Glutamatergic neuron (in vitro differentiated cells): ENCODE data around the gene NAA15. TPM values are rescaled to one million over a fixed set of nuclear protein-coding genes. Genes with fewer than 3 reads are reported as not detected.

ENCODE experiments used
- DNase-seq: peaks from one replicate; pipeline ENCODE4 v3.0.0; 2022
- H3K27ac Mint-ChIP-seq: one replicate; pipeline ENCODE4 v1.8.0; 2020; ENCODE audit warnings: mild to moderate bottlenecking, mixed read lengths, inconsistent platforms; ENCODE audit not compliant: unreplicated experiment
- H3K27me3 Mint-ChIP-seq: one replicate; pipeline ENCODE4 v1.8.0; 2020; ENCODE audit warnings: mild to moderate bottlenecking, moderate library complexity, mixed read lengths, inconsistent platforms; ENCODE audit not compliant: unreplicated experiment
- H3K36me3 Mint-ChIP-seq: one replicate; pipeline ENCODE4 v1.8.0; 2020; ENCODE audit warnings: mild to moderate bottlenecking, mixed read lengths, inconsistent platforms; ENCODE audit not compliant: unreplicated experiment
- H3K4me1 Mint-ChIP-seq: one replicate; pipeline ENCODE4 v1.8.0; 2020; ENCODE audit warnings: mild to moderate bottlenecking, low read depth, mixed read lengths, inconsistent platforms; ENCODE audit not compliant: unreplicated experiment
- H3K4me3 Mint-ChIP-seq: one replicate; pipeline ENCODE4 v1.8.0; 2020; ENCODE audit warnings: mild to moderate bottlenecking, mixed read lengths, inconsistent platforms; ENCODE audit not compliant: unreplicated experiment
- H3K9me3 Mint-ChIP-seq: one replicate; pipeline ENCODE4 v1.8.0; 2020; ENCODE audit warnings: mild to moderate bottlenecking, moderate library complexity, mixed read lengths, inconsistent platforms; ENCODE audit not compliant: unreplicated experiment
- total RNA-seq: library from RNA; stranded (reverse); fragmentation: NEBNext Ultra II Directional; extraction: Animal tissue kit (Norgen Biotek cat#: 25700); gene quantifications from one replicate; pipeline ENCODE4 v1.2.1, GENCODE V29; 2021; ENCODE audit not compliant: unreplicated experiment
- TF ChIP-seq, protein P1 (sequence below): fragments of 200-600 bp; sonication (generic); IDR thresholded peaks from one replicate; pipeline ENCODE4 v1.5.0; 2021; ENCODE audit not compliant: partially characterized antibody, unreplicated experiment

NAA15 gene
- total RNA-seq, 1 donor from 2014 or later = 44.9 TPM

DNA sequence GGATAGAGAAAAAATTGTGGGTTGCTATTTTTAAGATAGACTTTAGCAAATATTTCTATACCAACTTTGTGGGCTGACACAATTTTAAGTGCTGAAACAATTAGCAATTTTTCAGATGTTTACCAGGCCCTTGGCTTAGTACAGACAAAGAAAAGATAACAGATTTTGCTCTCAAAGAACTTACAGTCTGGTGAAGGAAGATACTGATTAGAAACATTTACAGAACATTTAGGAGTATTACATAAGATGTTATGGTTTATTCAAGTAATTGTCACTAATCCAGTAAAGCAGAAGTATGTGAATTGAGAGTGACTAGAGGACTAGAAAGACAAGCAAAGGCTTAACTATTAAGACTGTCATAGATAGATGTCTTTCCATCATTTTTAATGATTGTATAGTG lies 36.3 kb downstream of the NAA15 start:
- no peaks in the 10 kb centered on the region for H3K27me3 Mint-ChIP-seq
- no peaks in the 10 kb centered on the region for H3K36me3 Mint-ChIP-seq
- H3K9me3 Mint-ChIP-seq = no peaks in the 10 kb centered on the region

DNA sequence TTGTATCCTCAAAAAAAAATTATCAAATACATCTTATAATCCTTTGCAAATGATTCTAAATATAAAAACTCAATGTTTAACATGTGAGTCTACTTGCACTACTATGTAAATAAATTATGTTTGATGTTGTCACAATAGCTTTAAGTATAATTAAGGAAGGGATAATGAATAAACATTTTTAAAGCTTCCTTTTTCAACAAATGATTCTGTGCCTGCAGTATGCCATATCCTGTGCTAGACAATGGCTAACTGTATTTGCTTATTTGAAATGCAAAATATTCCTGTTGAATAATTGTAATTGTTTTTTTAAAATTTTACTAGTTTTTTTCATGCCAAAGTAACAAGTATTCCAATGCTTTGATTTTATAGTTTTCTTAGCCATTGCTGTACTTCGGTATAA lies 60.0 kb downstream of the NAA15 start:
- DNase-seq = no peak
- TF ChIP-seq, protein P1, sequence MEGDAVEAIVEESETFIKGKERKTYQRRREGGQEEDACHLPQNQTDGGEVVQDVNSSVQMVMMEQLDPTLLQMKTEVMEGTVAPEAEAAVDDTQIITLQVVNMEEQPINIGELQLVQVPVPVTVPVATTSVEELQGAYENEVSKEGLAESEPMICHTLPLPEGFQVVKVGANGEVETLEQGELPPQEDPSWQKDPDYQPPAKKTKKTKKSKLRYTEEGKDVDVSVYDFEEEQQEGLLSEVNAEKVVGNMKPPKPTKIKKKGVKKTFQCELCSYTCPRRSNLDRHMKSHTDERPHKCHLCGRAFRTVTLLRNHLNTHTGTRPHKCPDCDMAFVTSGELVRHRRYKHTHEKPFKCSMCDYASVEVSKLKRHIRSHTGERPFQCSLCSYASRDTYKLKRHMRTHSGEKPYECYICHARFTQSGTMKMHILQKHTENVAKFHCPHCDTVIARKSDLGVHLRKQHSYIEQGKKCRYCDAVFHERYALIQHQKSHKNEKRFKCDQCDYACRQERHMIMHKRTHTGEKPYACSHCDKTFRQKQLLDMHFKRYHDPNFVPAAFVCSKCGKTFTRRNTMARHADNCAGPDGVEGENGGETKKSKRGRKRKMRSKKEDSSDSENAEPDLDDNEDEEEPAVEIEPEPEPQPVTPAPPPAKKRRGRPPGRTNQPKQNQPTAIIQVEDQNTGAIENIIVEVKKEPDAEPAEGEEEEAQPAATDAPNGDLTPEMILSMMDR = no peak
- Mint-ChIP-seq H3K27me3 (no peaks in the 10 kb centered on the region), H3K9me3 (no peaks in the 10 kb centered on the region), H3K27ac (no peak overlapping the region), H3K36me3 (no peaks in the 10 kb centered on the region), H3K4me3 (no peak overlapping the region), H3K4me1 (no peaks in the 10 kb centered on the region)

More for the DNA sequence above, 36.3 kb downstream of the NAA15 start:
- Mint-ChIP-seq H3K27ac (no peak overlapping the region), H3K4me3 (no peak overlapping the region), H3K4me1 (no peaks in the 10 kb centered on the region)
- no peak for DNase-seq
- TF ChIP-seq, protein P1 = no peak

DNA sequence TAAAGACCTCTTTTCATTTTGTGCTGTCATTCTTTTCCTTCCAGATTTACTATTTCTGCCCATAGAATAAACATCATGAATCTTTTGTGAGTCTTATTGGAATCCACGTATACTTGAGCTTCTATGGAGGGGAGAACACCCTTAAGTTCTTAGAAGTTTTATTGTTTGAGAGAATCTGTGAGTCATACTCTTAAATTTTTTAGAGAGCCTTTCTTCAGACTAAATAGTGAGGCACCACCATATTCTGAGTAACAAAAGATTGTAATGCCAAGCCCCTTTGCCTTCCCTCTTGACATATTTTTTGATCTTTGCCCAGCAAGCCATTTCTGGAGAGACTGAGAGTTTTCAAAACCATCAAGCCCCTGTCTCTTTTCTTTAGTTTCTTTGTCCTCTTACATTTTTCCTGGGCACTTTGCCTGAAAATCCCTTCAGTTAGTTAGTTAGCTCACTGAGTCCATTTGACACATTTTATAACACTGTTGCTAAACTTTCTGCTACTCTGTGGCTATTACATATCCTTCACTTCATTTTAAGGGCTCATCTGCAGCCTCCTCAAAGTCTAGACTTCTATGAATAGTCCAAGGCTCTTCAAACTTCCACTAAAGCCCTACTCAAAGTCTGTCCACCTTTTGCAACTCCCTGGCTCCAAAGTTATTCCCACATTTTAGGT lies 66.3 kb downstream of the NAA15 start:
- Mint-ChIP-seq H3K4me3 (no peak overlapping the region), H3K4me1 (no peaks in the 10 kb centered on the region), H3K9me3 (no peaks in the 10 kb centered on the region), H3K36me3 (no peaks in the 10 kb centered on the region), H3K27me3 (no peaks in the 10 kb centered on the region), H3K27ac (no peak overlapping the region)
- TF ChIP-seq, protein P1 = no peak
- no peak for DNase-seq

DNA sequence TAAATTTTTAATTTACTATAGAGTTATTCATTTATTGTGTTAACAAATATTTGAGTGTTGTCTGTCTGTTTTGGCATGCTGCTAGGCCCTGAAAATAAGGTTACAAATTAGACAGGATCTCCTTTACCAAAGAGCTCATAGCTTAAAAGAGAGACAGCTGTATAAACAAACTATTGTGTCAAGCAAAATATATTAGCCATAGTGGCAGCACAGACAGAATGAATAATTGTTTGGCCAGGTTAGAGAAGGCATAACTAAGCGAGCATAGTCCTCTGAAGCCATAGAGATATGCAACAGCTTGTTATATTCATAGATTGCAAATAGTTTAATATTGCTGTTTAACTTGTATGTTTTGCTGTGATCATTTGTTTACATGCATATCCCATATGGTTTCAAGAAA lies 67.7 kb downstream of the NAA15 start:
- Mint-ChIP-seq H3K4me1 (no peaks in the 10 kb centered on the region), H3K27me3 (no peaks in the 10 kb centered on the region), H3K9me3 (no peaks in the 10 kb centered on the region), H3K36me3 (no peaks in the 10 kb centered on the region), H3K4me3 (no peak overlapping the region), H3K27ac (no peak overlapping the region)
- DNase-seq = no peak
- TF ChIP-seq, protein P1 = no peak

DNA sequence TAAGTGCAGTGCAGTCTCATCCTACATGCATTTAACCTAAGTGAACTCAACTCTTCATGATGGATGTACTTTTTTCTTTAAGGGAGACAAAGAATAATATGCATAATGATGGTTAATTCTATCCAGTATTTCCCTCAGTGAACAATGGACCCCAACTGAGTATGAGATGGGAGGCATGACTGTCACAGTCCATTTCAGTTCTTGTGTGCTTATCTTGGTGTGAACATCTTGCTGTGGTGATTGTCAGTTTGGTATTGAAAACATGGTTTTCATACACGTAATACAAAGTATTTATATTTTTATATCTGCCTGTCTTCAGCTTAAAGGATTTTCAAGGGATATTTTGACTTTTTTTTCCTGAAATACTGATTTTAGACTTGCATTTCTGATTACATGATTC lies 72.9 kb downstream of the NAA15 start:
- Mint-ChIP-seq H3K27me3 (no peaks in the 10 kb centered on the region), H3K36me3 (no peaks in the 10 kb centered on the region), H3K9me3 (no peaks in the 10 kb centered on the region), H3K27ac (no peak overlapping the region), H3K4me1 (no peaks in the 10 kb centered on the region), H3K4me3 (no peak overlapping the region)
- TF ChIP-seq, protein P1 = no peak
- no peak for DNase-seq
